Measurements from ENCODE around the gene CTIF. TPM values are rescaled to one million over a fixed set of nuclear protein-coding genes. Genes with fewer than 3 reads are reported as not detected.

CTIF gene
- total and polyA plus RNA-seq, 2 donors (not counting 1 experiment from before 2014, with no cell fraction given), result 27.2 to 28.1 TPM

DNA sequence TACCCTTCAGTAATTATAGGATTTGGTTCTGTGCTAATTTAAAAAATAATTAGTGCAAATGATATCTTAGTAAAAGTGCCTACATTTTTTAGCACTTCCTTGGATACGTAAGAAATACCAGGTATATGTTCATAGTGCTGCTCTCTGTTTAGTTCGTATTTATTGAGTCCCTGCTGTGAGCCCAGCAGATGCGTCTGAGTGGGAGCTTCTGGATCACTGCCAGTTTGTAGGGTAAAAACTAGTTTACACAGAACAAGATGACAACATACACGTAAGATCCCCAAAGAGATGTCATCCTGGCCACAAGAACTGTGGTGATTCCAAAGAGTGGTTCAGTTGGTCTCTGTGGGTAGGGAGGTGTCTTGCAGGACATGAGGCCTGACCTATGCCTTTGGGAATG is 103.2 kb downstream of the CTIF start:
- H3K4me1 ChIP-seq (ENCODE audit: control insufficient read depth, extremely low read depth, insufficient read depth, low read length), result peaks cover 24% of the 10 kb centered on the region
- H3K9me3 ChIP-seq (ENCODE audit: control insufficient read depth, insufficient read depth, low read depth, low read length), result no peaks in the 10 kb centered on the region
- H3K79me2 ChIP-seq (ENCODE audit: control insufficient read depth, insufficient read depth, low read length), result peaks cover 3% of the 10 kb centered on the region
- peaks cover 5% of the 10 kb centered on the region for H3K36me3 ChIP-seq (ENCODE audit: control insufficient read depth, insufficient read depth, low read length)
- no peaks in the 10 kb centered on the region for H4K20me1 ChIP-seq (ENCODE audit: control insufficient read depth, extremely low read depth, insufficient read depth, low read length)
- no peak for DNase-seq (ENCODE audit: low read depth in 2 of 2)
- no peak overlapping the region for H3K27ac ChIP-seq (ENCODE audit: insufficient read depth, low read length)
- H2AFZ ChIP-seq (ENCODE audit: low read length), result no peak overlapping the region
- H3K4me2 ChIP-seq (ENCODE audit: extremely low read depth, insufficient read depth, low read length), result no peak overlapping the region
- H3K9ac ChIP-seq (ENCODE audit: insufficient read depth, low read length), result no peak overlapping the region
- no peak overlapping the region for H3K4me3 ChIP-seq (replicated peaks in 1 of 4; ENCODE audit: control extremely low read depth in 1 of 4, insufficient read depth in 1 of 4, low read depth in 3 of 4, low read length in 4 of 4)
- no peak for TF ChIP-seq CTCF (conservative IDR thresholded peaks at IDR 0.05 in 1 of 2, IDR thresholded peaks at IDR 0.05 in 1 of 2; ENCODE audit: low read depth in 1 of 2, low read length in 2 of 2)
- H3K27me3 ChIP-seq (ENCODE audit: control insufficient read depth, insufficient read depth, low read length), result no peaks in the 10 kb centered on the region

DNA sequence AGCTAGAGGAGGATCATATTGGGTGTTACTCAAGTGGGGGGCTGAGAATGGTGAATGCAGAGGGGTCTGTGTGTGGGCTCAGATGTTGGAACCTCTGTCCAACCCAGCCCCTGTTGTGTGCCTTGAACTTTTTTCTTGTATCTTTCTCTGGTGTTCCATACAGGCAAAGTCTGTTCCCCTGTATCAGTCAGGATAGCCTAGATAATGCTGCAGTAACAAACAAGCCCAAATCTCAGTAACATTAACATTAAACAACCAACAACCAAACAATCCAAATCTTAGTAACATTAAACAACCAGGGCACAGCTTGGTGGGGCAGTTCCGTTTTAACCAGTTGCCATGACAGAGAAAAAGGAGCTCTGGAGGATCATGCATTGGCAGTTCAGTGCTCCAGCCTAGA is 103.7 kb downstream of the CTIF start:
- no peak overlapping the region for H3K27ac ChIP-seq (ENCODE audit: insufficient read depth, low read length)
- H2AFZ ChIP-seq (ENCODE audit: low read length), result no peak overlapping the region
- TF ChIP-seq CTCF (conservative IDR thresholded peaks at IDR 0.05 in 1 of 2, IDR thresholded peaks at IDR 0.05 in 1 of 2; ENCODE audit: low read depth in 1 of 2, low read length in 2 of 2) (no peak), EZH2 (IDR thresholded peaks at IDR 0.05; ENCODE audit: low read length, missing control alignments) (no peak)
- peaks cover 24% of the 10 kb centered on the region for H3K4me1 ChIP-seq (ENCODE audit: control insufficient read depth, extremely low read depth, insufficient read depth, low read length)
- peaks cover 3% of the 10 kb centered on the region for H3K79me2 ChIP-seq (ENCODE audit: control insufficient read depth, insufficient read depth, low read length)
- H3K27me3 ChIP-seq (ENCODE audit: control insufficient read depth, insufficient read depth, low read length), result no peaks in the 10 kb centered on the region
- no peaks in the 10 kb centered on the region for H3K9me3 ChIP-seq (ENCODE audit: control insufficient read depth, insufficient read depth, low read depth, low read length)
- peaks cover 3% of the 10 kb centered on the region for H3K36me3 ChIP-seq (ENCODE audit: control insufficient read depth, insufficient read depth, low read length)
- H3K4me2 ChIP-seq (ENCODE audit: extremely low read depth, insufficient read depth, low read length), result no peak overlapping the region
- H3K4me3 ChIP-seq (replicated peaks in 1 of 4; ENCODE audit: control extremely low read depth in 1 of 4, insufficient read depth in 1 of 4, low read depth in 3 of 4, low read length in 4 of 4), result no peak overlapping the region
- H4K20me1 ChIP-seq (ENCODE audit: control insufficient read depth, extremely low read depth, insufficient read depth, low read length), result no peaks in the 10 kb centered on the region
- H3K9ac ChIP-seq (ENCODE audit: insufficient read depth, low read length), result no peak overlapping the region
- DNase-seq (ENCODE audit: low read depth in 2 of 2), result no peak

- Histone ChIP-seq H3K9ac (ENCODE audit: insufficient read depth, low read length) (no peak overlapping the region), H3K27me3 (ENCODE audit: control insufficient read depth, insufficient read depth, low read length) (no peaks in the 10 kb centered on the region), H2AFZ (ENCODE audit: low read length) (no peak overlapping the region), H3K4me2 (ENCODE audit: extremely low read depth, insufficient read depth, low read length) (no peak overlapping the region), H3K9me3 (ENCODE audit: control insufficient read depth, insufficient read depth, low read depth, low read length) (no peaks in the 10 kb centered on the region), H3K79me2 (ENCODE audit: control insufficient read depth, insufficient read depth, low read length) (peaks cover 3% of the 10 kb centered on the region), H3K36me3 (ENCODE audit: control insufficient read depth, insufficient read depth, low read length) (peaks cover 3% of the 10 kb centered on the region), H3K27ac (ENCODE audit: insufficient read depth, low read length) (no peak overlapping the region), H4K20me1 (ENCODE audit: control insufficient read depth, extremely low read depth, insufficient read depth, low read length) (no peaks in the 10 kb centered on the region), H3K4me1 (ENCODE audit: control insufficient read depth, extremely low read depth, insufficient read depth, low read length) (peaks cover 24% of the 10 kb centered on the region), H3K4me3 (replicated peaks in 1 of 4; ENCODE audit: control extremely low read depth in 1 of 4, insufficient read depth in 1 of 4, low read depth in 3 of 4, low read length in 4 of 4) (no peak overlapping the region)
- peak in 1 of 2 donors; percentile 48 for DNase-seq (ENCODE audit: low read depth in 2 of 2)
- no peak for TF ChIP-seq CTCF (conservative IDR thresholded peaks at IDR 0.05 in 1 of 2, IDR thresholded peaks at IDR 0.05 in 1 of 2; ENCODE audit: low read depth in 1 of 2, low read length in 2 of 2)
- TF ChIP-seq EZH2 (IDR thresholded peaks at IDR 0.05; ENCODE audit: low read length, missing control alignments), result no peak
Observed at GRCh38 chr18:48643262-48643661, 104.4 kb downstream of the CTIF start.
